Endothelial cell of umbilical vein (primary cell): ENCODE data around the gene CCDC93. TPM values are rescaled to one million over a fixed set of nuclear protein-coding genes. Genes with fewer than 3 reads are reported as not detected.

Experiments used
- BruUV-seq: library from RNA; stranded (reverse); fragments of 400-500 nt; replicated peaks from 2 replicates; lab custom pipeline; 2021; lab: Mats Ljungman, UMichigan
- CTCF ChIA-PET: fragments of 300-600, 350-600 bp; sonication (Branson Sonifier 250); formaldehyde crosslinking; loops from one replicate; lab custom pipeline; 2021; ENCODE audit warnings: antibody characterized with exemption, inconsistent platforms; lab: Charles Lee
- POLR2A ChIA-PET: fragments of 300-600, 350-600 bp; sonication (Branson Sonifier 250); formaldehyde crosslinking; loops from one replicate; lab custom pipeline; 2021; ENCODE audit warnings: antibody characterized with exemption, inconsistent platforms; lab: Charles Lee
- DNase-seq: peaks from one replicate; pipeline ENCODE4 v3.0.0-alpha.2; 2011; ENCODE audit warnings: low read depth, low spot score
- FAIRE-seq: peaks from 2 replicates; lab custom pipeline; 2011; peaks lifted over from hg19 to GRCh38; lab: Jason Lieb, UNC
- H2AFZ ChIP-seq: 2 replicates; pipeline ENCODE4 v1.6.0; 2012; ENCODE audit warnings: low read depth, low read length, control low read depth, inconsistent platforms
- H3K27ac ChIP-seq: 2 replicates; pipeline ENCODE4 v1.5.1; 2011; ENCODE audit warnings: low read depth, mild to moderate bottlenecking, control low read depth, low read length, moderate library complexity; ENCODE audit not compliant: insufficient read depth
- H3K27me3 ChIP-seq, 2 experiments: 2 replicates each; pipeline versions ENCODE4 v1.6.0 to v1.6.1; 2011; ENCODE audit warnings: low read length in 2 of 2, mixed read lengths in 1 of 2; ENCODE audit not compliant: control insufficient read depth in 2 of 2, insufficient read depth in 2 of 2
- H3K36me3 ChIP-seq, 2 experiments: 2 replicates in 1 of 2; 3 replicates in 1 of 2; pipeline ENCODE4 v1.5.1; 2011; ENCODE audit warnings: low read length in 2 of 2, mild to moderate bottlenecking in 1 of 2, moderate library complexity in 1 of 2; ENCODE audit not compliant: control insufficient read depth in 2 of 2, insufficient read depth in 2 of 2; ENCODE audit errors: extremely low read depth in 1 of 2
- H3K4me1 ChIP-seq: 3 replicates; pipeline ENCODE4 v1.5.1; 2011; ENCODE audit warnings: mild to moderate bottlenecking, low read length; ENCODE audit not compliant: control insufficient read depth, insufficient read depth; ENCODE audit errors: extremely low read depth
- H3K4me2 ChIP-seq: 2 replicates; pipeline ENCODE4 v1.6.1; 2011; ENCODE audit warnings: low read length, control low read depth, mixed read lengths; ENCODE audit not compliant: insufficient read depth
- H3K4me3 ChIP-seq, 3 experiments: fragments of 200-600 bp in 1 of 3; sonication (generic), shearing (Covaris generic) in 1 of 3; replicated peaks in 1 of 3; 2 replicates each; pipeline ENCODE4 v1.5.1; 2011 to 2016; ENCODE audit warnings: control low read depth in 3 of 3, low read length in 3 of 3, mild to moderate bottlenecking in 2 of 3, inconsistent platforms in 1 of 3, low read depth in 1 of 3, moderate library complexity in 1 of 3; ENCODE audit not compliant: insufficient read depth in 1 of 3
- H3K79me2 ChIP-seq: 2 replicates; pipeline ENCODE4 v1.6.0; 2012; ENCODE audit warnings: low read length, inconsistent platforms; ENCODE audit not compliant: control insufficient read depth, insufficient read depth
- H3K9ac ChIP-seq: replicated peaks from 2 replicates; pipeline ENCODE3; 2011; ENCODE audit warnings: low read length, control low read depth; ENCODE audit not compliant: insufficient read depth; ENCODE audit errors: extremely low read depth
- H3K9me1 ChIP-seq: replicated peaks from 3 replicates; pipeline ENCODE4 v1.6.0; 2011; ENCODE audit warnings: mild to moderate bottlenecking, low read length; ENCODE audit not compliant: control insufficient read depth, insufficient read depth; ENCODE audit errors: extremely low read depth
- H3K9me3 ChIP-seq: replicated peaks from 2 replicates; pipeline ENCODE4 v1.5.1; 2012; ENCODE audit warnings: low read length, inconsistent platforms; ENCODE audit not compliant: control insufficient read depth, insufficient read depth
- H4K20me1 ChIP-seq: replicated peaks from 2 replicates; pipeline ENCODE3; 2011; ENCODE audit warnings: mild to moderate bottlenecking, low read length; ENCODE audit not compliant: control insufficient read depth, insufficient read depth; ENCODE audit errors: extremely low read depth
- CTCF ChIP-seq, 2 donors: IDR thresholded peaks; 1 replicate in 1 of 2; 2 replicates in 1 of 2; pipeline ENCODE4 v1.5.1; 2011; ENCODE audit warnings: low read length in 2 of 2, mild to moderate bottlenecking in 2 of 2, moderate library complexity in 2 of 2, control low read depth in 1 of 2, inconsistent platforms in 1 of 2, low read depth in 1 of 2; ENCODE audit not compliant: insufficient read depth in 1 of 2; ENCODE audit errors: extremely low read depth in 1 of 2
- EZH2 ChIP-seq: IDR thresholded peaks from 2 replicates; pipeline ENCODE4 v1.6.1; 2012; ENCODE audit warnings: borderline replicate concordance, low read depth, mild to moderate bottlenecking, moderate library complexity, low read length, inconsistent platforms; ENCODE audit not compliant: severe bottlenecking
- FOS ChIP-seq: IDR thresholded peaks from 2 replicates; pipeline ENCODE4 v1.6.1; 2011; ENCODE audit warnings: mild to moderate bottlenecking, low read length, moderate library complexity, borderline replicate concordance; ENCODE audit not compliant: insufficient read depth
- GATA2 ChIP-seq: IDR thresholded peaks from 2 replicates; pipeline ENCODE4 v1.7.0; 2011; ENCODE audit warnings: low read depth, mild to moderate bottlenecking, moderate library complexity, mixed read lengths, low read length; ENCODE audit not compliant: insufficient read length, insufficient read depth
- JUN ChIP-seq: IDR thresholded peaks from 2 replicates; pipeline ENCODE4 v1.6.1; 2011; ENCODE audit warnings: borderline replicate concordance, low read depth; ENCODE audit not compliant: insufficient read length, insufficient read depth
- MAX ChIP-seq: IDR thresholded peaks from 2 replicates; pipeline ENCODE4 v1.6.1; 2011; ENCODE audit not compliant: insufficient read depth, insufficient read length
- MYC ChIP-seq: IDR thresholded peaks from one replicate; pipeline ENCODE4 v1.6.1; 2011; ENCODE audit warnings: mild to moderate bottlenecking, low read depth, low read length
- POLR2A ChIP-seq: IDR thresholded peaks from 2 replicates; pipeline ENCODE4 v1.6.1; 2012; ENCODE audit warnings: low read depth, mild to moderate bottlenecking, control low read depth, low read length
- POLR2AphosphoS5 ChIP-seq: IDR thresholded peaks from 2 replicates; pipeline ENCODE4 v1.6.1; 2012; ENCODE audit warnings: low read depth, mild to moderate bottlenecking, control low read depth, low read length, moderate library complexity; ENCODE audit not compliant: insufficient read depth
- dilution Hi-C: fragments of 300-500 bp; cut with MboI; formaldehyde crosslinking; loops from one replicate; pipeline ENCODE4 v1.15.0; 2019; ENCODE audit warnings: low sequenced_read_pairs; ENCODE audit not compliant: extremely low pct_ligation_motif_present
- intact Hi-C: fragments of 100-400 bp; cut with micrococcal nuclease; formaldehyde crosslinking; loops from one replicate; pipeline ENCODE4 v1.10.0; 2022
- polyA plus RNA-seq, 4 experiments: library from polyadenylated mRNA; depleted of rRNA in 3 of 4; stranded (reverse) in 3 of 4; unstranded in 1 of 4; fragments of >200 nt; gene quantifications; 2 replicates each; pipeline versions ENCODE4 v1.2.1 to v1.2.3, GENCODE V29; 2011 to 2012; ENCODE audit warnings: missing spikeins in 1 of 4
- total RNA-seq: library from RNA; stranded (reverse); gene quantifications from 2 replicates; pipeline ENCODE4 v1.2.3, GENCODE V29; 2021

The CCDC93 gene
- total and polyA plus RNA-seq, 2 donors (not counting 3 experiments of a cell fraction or from before 2014, with no cell fraction given) = 13.8 to 35.1 TPM

- Histone ChIP-seq H3K36me3 (peaks cover 11% of the 10 kb centered on the region in 2 experiments), H3K9me1 (no peaks in the 10 kb centered on the region), H3K79me2 (peaks cover 43% of the 10 kb centered on the region), H3K27ac (no peak overlapping the region), H4K20me1 (peaks cover 6% of the 10 kb centered on the region), H2AFZ (no peak overlapping the region), H3K9ac (no peak overlapping the region), H3K9me3 (no peaks in the 10 kb centered on the region), H3K27me3 (no peaks in the 10 kb centered on the region), H3K4me2 (no peak overlapping the region), H3K4me1 (peaks cover 14% of the 10 kb centered on the region), H3K4me3 (no peak overlapping the region)
- DNase-seq (no peak), FAIRE-seq (no peak)
- ChIA-PET CTCF (interaction anchor here (2.0 kb wide), 1 partner anchor 196 kb away, joined by 9 read pairs; the partner anchor contains the start of gene DDX18), POLR2A (no interaction called here)
- intact Hi-C loops = no loop called here
- dilution Hi-C loops = no loop called here
- TF ChIP-seq MAX (no peak), JUN (no peak), MYC (no peak), POLR2AphosphoS5 (no peak), POLR2A (no peak), CTCF (IDR thresholded peaks at IDR 0.05; ENCODE audit: extremely low read depth in 1 of 2, insufficient read depth in 1 of 2, low read depth in 1 of 2, low read length in 2 of 2) (no peak), GATA2 (no peak), EZH2 (no peak), FOS (no peak)
- no TSS peak for BruUV-seq
Measured at GRCh38 chr2:118010473-118010872, 3.4 kb downstream of the CCDC93 start.
